ENCODE results near the gene ATXN7L2. TPM values are rescaled to one million over a fixed set of nuclear protein-coding genes. Genes with fewer than 3 reads are reported as not detected.

ATXN7L2 gene
- total RNA-seq, 1 donor from 2014 or later, result 3.2 TPM

Other genes with a start within 250 kb of the ATXN7L2 start
- 1.6 TPM for gene CELSR2, start 234.4 kb upstream of the ATXN7L2 start, total RNA-seq (ENCODE audit: unreplicated experiment)
- gene PSRC1, start 200.8 kb upstream of the ATXN7L2 start, total RNA-seq (ENCODE audit: unreplicated experiment), result 9.7 TPM
- gene MYBPHL, start 176.9 kb upstream of the ATXN7L2 start, total RNA-seq (ENCODE audit: unreplicated experiment), result not detected
- gene SORT1, start 86.0 kb upstream of the ATXN7L2 start, total RNA-seq (ENCODE audit: unreplicated experiment), result 49.0 TPM
- 84.9 TPM for gene PSMA5, start 57.5 kb upstream of the ATXN7L2 start, total RNA-seq (ENCODE audit: unreplicated experiment)
- not detected for gene SYPL2, start 17.4 kb upstream of the ATXN7L2 start, total RNA-seq (ENCODE audit: unreplicated experiment)
- gene CYB561D1, start 10.2 kb downstream of the ATXN7L2 start, total RNA-seq (ENCODE audit: unreplicated experiment), result 7.8 TPM
- 1.2 TPM for gene AMIGO1, start 25.8 kb downstream of the ATXN7L2 start, total RNA-seq (ENCODE audit: unreplicated experiment)
- not detected for gene GPR61, start 56.0 kb downstream of the ATXN7L2 start, total RNA-seq (ENCODE audit: unreplicated experiment)
- gene GNAI3, start 64.7 kb downstream of the ATXN7L2 start, total RNA-seq (ENCODE audit: unreplicated experiment), result 17.7 TPM
- gene GNAT2, start 135.7 kb downstream of the ATXN7L2 start, total RNA-seq (ENCODE audit: unreplicated experiment), result 0.26 TPM
- gene AMPD2, start 135.9 kb downstream of the ATXN7L2 start, total RNA-seq (ENCODE audit: unreplicated experiment), result 92.7 TPM
- gene GSTM4, start 172.2 kb downstream of the ATXN7L2 start, total RNA-seq (ENCODE audit: unreplicated experiment), result 7.8 TPM
- 20.4 TPM for gene GSTM2, start 184.2 kb downstream of the ATXN7L2 start, total RNA-seq (ENCODE audit: unreplicated experiment)
- gene GSTM1, start 203.9 kb downstream of the ATXN7L2 start, total RNA-seq (ENCODE audit: unreplicated experiment), result not detected
- 27.9 TPM for gene GSTM5, start 228.3 kb downstream of the ATXN7L2 start, total RNA-seq (ENCODE audit: unreplicated experiment)